GM12891 (cell line): ENCODE data around the gene HNRNPC.

Source experiments
- POLR2A ChIP-seq: IDR thresholded peaks from 2 replicates; pipeline ENCODE4 v1.6.1; 2011; ENCODE audit warnings: low read depth, low read length, control low read depth
- POLR2AphosphoS5 ChIP-seq: IDR thresholded peaks from 2 replicates; pipeline ENCODE4 v1.6.1; 2011; ENCODE audit warnings: low read depth, low read length, control low read depth

DNA sequence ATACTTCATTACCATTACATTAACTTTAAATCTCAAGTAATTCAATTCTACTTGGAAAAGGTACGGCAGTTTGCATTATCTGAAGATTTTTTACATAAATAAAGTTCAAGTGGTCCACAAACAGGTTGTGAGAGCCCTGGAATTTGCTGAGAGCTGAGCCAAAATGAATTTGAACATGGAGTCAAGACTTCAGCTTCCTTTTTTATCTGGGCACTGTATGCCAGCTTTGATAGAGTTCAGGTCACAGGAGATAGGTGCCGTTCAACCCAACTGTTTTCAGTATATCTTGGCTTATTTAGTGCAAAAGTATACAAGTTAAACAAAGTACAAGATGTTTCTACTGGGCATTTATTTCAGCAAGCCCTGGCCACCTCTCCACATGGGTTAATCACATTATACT lies 28.8 kb downstream of the HNRNPC start:
- TF ChIP-seq POLR2A (no peak), POLR2AphosphoS5 (no peak)
